SK-MEL-5 (cell line): ENCODE measurements around the gene TBX5. TPM values are rescaled to one million over a fixed set of nuclear protein-coding genes. Genes with fewer than 3 reads are reported as not detected.
"Not testable (repeated sequence)": the region's sequence is repeated elsewhere in the genome, so short reads cannot be mapped to it uniquely, and the experiment has no call there.

Experiments used
- DNase-seq: peaks from one replicate; pipeline ENCODE4 v3.0.0-alpha.2; 2016; ENCODE audit warnings: low read depth, low spot score
- in situ Hi-C: cut with HindIII; loops from 2 replicates; pipeline ENCODE4 v1.10.0; 2016; ENCODE audit warnings: low sequenced_read_pairs, high pct_unique_total_duplicates, low pct_unique_long_range_greater_than_20kb
- total RNA-seq: library from RNA; depleted of rRNA; stranded (reverse); fragments of >200 nt; shearing (Covaris generic); gene quantifications from 2 replicates; pipeline ENCODE4 v1.2.3, GENCODE V29; 2014

TBX5 gene
- total RNA-seq, 1 experiment from 2014 or later = not detected

DNA sequence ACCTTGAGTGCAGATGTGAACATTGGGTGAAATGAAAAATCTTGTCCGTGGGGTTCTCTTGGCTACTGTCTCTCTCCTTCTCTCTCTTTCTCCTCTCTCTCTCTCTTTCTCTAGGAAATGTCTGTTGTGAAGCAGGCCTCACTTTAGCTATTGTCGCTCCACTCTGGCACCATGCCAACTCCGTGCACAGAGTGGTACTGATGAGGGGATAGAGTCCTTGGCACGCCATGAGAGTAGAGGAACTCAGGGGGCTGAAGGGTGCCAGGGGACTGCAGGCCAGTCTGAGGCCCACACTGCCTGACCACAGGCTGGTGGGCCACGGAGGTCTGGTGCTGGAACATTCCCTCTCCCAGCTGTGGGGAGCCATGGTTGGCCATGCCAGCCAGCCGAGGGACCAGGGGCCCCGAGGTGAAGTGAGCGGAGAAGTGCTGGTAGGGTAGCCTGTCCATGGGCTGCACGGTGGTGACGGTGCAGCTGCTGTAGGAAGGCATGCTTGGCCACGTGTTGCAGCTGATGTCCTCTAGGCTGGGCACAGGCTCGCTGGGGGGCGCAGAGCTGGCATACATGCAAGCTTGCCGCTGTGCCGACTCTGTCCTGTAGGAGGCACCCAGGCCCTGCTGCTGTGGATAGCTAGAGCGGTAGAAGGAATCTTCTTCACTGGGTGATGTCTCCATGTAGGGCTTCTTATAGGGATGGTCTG lies 50.4 kb downstream of the TBX5 start:
- DNase-seq = peak; percentile 90
- in situ Hi-C loops = no loop called here

DNA sequence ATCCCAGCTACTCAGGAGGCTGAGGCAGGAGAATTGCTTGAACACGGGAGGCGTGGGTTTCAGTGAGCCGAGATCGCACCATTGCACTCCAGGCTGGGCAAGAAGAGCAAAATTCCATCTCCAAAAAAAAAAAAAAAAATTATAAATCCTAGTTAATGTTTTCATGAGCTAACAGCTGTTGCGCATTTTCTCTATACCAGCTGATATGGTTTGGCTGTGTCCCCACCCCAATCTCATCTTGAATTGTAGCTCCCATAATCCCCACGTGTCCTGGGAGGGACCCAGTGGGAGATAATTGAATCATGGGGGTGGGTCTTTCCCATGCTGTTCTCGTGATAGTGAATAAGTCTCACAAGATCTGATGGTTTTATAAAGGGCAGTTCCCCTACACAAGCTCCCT lies 56.7 kb downstream of the TBX5 start:
- in situ Hi-C loops, DNase-seq: not testable (repeated sequence)

DNA sequence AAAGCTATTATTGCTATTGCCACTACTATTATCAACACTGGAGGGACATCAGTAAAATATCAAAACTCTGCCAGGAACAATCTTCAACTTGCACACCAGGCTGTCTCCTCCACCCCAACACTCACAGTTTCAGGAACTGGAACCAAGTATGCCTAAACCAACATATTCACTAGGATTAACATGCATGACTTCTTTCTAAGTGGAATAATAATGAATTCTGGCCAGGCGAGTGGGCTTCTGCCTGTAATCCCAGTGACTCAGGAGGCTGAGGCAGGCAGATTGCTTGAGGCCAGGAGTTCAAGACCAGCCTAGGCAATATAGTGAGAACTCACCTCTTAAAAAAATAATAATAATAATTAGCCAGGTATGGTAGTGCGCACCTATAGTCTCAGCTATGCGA lies 58.1 kb downstream of the TBX5 start:
- in situ Hi-C loops = no loop called here

DNA sequence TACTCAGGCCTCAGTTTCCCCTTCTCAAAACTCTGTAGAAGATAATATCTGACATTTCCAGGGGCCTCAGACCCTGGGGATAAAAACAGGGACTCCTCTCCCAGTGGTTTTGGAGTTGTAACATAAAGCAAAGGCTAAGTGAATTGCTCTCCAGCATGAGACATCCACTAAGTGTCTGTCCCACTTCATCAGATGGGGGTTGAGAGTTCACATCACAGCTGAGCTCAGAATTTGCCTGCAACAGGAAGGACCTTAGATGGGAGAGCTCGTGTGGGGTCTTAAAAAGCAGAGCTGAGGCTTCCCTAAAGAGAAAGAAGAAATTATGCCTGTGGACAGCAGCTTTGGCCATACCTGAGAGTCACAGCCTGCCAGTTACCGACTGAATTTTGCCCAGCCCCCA lies 61.1 kb downstream of the TBX5 start:
- DNase-seq = no peak
- in situ Hi-C loops = no loop called here

More for the DNA sequence above, 58.1 kb downstream of the TBX5 start:
- DNase-seq = no peak

DNA sequence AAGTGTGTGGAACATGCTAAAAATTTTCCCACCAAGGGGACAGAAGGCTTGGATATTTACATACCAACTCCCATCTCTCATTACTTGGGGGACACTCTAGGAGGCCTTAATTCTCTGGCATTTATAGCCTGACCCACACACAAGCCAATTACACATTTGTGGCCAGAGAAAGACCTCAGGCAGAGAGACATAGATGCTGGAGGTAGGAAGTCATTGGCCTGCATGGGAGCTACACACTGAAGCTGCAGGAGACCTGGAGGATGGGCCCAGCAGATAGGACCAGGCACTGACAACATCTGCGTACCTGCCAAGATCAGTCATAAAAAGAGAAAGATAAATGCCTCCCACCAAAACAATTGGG lies 61.7 kb downstream of the TBX5 start:
- in situ Hi-C loops = no loop called here

DNA sequence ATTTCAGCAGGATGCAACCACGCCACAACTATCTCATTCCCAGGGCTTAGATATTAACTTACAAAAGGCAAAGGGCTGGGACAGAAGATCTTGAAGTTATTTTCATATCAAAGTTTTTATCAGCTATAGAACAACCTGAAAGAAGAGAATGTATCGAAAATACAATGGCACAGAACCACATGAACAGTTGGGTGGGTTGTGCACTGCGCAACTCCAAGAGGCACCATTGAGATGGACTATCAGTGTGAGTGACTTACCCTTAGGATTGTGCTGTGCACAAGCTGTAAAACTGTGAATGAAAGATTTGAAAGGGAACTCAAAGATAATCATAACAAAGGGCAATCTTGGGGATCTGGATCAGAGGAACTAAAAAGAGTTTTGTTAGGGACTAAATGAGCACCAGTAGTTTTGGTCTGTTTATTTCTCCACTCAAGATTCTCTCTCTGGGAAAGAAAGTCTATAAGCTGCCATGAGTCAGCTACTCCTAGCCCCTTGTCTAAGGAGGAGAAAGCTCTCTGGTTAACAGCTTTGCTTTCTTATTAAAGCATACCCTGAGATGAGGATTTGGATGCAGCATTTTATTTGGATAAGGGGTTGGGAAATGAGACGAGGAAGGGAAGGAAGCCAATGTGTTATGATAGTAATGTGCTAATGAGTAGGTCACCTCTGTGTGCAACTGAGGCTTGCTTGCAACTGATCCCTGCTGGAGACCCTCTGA lies 62.2 kb downstream of the TBX5 start:
- in situ Hi-C loops = no loop called here
- no peak for DNase-seq

More for the DNA sequence above, 61.7 kb downstream of the TBX5 start:
- no peak for DNase-seq

DNA sequence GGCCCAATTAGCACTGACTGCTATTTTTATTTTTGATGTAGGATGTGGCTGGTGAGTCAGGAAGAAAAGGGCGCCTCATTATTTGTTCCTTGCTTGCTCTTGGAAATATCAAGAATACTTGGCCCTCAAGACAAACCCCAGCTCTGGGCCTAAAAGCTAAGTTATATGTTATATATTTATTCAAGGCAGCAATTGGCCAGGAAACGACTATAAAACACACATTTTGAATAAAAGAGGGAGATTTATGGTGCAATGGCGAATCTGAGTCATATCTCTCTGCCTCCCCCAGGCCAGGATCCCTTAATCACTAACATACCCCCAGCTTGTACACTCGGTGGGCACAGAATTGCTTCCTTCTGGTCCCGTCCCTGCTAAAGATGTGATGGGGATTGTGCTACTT lies 63.3 kb downstream of the TBX5 start:
- no peak for DNase-seq
- in situ Hi-C loops = no loop called here

DNA sequence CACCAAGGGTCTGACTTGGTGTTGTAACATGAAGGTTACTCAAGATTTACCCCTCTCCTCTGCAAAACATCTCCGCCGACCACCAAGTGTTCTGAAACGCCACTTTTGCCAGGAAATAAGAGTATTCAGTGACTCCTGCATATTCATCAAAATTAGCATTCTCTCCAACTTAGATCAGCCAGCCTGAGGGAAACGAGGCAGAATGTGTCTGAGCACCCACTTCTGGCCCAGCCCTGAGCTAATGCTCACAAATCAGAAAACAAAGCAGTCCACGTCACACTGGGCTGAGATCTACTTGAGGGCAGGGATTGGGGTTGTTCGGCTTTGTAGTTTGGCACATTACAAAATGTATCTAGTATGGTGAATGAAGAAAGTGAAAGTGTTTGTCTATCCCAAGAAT lies 64.3 kb downstream of the TBX5 start:
- no peak for DNase-seq
- in situ Hi-C loops = no loop called here

DNA sequence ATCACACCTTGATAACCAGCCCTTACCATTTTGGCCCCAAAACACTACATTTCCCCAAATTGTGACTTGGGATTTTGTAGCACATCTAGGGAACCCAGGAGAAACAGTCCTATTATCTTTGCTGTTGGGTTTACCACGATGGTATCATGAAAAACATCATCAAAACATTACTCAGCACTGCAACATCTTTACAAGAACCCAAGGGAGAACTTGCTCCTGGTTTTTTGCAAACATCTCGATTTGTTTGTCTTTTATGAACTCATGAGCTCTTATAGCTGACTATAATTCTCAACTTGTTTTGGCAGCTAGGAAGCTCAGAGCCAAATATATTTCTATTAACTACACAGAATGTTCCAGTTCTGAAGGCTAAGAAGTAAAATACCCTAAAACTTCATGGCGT lies 65.7 kb downstream of the TBX5 start:
- in situ Hi-C loops = no loop called here

DNA sequence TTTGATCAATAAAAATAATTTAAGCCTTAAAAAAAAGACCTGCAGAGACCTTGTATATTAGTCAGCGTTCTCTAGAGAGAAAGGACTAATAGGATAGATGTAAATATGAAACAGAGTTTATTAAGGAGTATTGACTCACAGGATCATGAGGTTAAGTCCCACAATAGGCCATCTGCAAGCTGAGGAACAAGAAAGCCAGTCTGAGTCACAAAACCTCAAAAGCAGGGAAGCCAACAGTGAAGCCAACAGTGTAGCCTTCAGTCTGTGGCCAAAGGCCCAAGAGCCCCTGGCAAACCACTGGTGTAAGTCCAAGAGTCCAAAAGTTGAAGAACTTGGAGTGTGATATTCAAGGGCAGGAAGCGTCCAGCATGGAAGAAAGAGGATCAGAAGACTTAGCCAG lies 66.3 kb downstream of the TBX5 start:
- peak; percentile 8 for DNase-seq
- in situ Hi-C loops = no loop called here

More for the DNA sequence above, 65.7 kb downstream of the TBX5 start:
- no peak for DNase-seq

DNA sequence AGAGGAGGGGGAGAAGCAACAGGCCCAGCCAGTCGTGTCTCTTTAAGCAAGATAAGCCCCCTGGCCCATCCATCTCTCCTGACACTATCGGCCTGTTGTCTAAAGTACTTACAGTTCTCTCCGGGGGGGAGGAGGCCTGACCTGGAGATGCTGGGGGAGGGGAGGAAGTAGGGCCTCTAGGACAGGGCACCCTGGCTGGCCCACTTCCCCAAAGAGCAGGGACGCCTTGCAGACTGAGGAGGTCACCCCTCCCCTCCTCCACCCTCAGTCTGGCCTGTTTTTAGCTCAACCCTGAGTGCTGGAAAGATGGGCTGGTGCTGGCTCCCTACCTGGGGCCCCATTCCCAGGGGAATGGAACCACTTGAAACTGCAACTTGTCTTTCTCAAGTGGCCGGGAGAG lies 70.3 kb downstream of the TBX5 start:
- in situ Hi-C loops = no loop called here
- no peak for DNase-seq

DNA sequence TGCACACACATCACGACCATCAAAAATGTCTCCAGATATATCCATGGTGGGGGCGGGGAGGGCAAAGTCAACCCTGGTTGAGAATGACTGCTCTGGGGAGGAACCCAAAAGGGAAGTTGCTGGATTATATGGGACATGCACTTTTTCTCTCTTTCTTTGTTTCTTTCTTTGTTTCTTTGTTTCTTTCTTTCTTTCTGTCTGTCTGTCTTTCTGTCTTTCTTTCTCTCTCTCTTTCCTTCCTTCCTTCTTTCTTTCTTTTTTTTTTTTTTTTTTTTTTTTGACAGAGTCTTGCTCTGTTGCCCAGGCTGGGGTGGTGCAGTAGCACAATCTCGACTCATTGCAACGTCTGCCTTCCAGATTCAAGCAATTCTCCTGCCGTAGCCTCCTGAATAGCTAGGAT lies 71.5 kb downstream of the TBX5 start:
- in situ Hi-C loops = no loop called here
- DNase-seq = no peak

DNA sequence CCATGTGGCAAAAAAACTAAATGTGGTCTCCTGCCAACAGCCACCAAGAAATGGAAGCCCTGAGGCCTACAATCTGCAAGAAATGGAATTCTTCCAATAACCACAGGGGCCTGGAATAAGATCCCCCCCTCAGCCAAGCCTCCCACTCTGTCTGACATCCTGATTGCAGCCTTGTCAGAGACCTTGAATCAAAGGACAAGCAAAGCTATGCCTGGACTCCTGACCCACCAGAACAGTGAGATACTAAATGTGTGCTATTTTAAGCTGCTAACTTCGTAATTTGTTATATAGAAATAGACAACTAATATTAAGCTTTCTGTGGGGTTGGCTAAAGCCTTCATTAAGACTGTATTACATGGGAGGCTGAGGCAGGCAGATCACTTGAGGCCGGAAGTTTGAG lies 77.7 kb downstream of the TBX5 start:
- DNase-seq = no peak
- in situ Hi-C loops = no loop called here

DNA sequence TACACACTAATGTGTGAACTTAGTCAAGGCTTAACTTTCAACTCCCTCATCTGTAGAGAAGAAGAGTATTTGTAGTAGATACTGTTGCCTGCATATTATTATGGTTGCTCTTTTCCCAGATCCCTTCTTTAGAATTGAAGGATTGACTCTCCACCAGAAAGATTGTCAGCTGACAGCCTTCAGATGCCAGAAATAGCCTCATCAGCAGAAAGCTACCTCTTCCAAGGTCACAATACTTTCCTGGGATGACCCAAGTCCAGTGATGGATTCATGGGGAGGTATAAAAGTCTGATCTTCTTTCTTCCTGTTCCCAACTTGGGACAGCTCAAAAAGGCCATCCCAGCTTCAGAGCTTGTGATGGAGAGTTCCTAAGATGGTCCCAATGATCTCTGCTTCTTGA lies 78.2 kb downstream of the TBX5 start:
- DNase-seq = no peak
- in situ Hi-C loops = no loop called here

DNA sequence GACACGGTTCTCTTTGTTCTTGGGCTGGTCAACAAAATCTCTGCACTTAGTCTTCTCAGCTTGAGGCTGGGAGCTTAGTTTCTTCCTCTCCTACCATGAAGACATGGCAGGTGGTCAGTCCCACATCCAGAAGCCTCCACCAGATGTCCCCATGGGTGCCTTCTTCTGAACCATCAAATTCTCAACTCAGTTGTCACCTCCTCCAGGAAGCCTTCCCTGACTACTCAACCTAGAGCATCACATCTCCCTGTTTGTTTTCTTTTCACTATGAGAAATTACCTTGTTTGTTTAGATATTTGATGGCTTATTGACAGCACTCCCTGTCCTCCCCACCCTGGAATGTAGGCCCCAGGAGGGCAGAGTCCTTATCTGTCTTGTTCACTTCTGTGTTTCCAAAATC lies 84.4 kb downstream of the TBX5 start:
- peak; percentile 26 for DNase-seq
- in situ Hi-C loops = no loop called here

DNA sequence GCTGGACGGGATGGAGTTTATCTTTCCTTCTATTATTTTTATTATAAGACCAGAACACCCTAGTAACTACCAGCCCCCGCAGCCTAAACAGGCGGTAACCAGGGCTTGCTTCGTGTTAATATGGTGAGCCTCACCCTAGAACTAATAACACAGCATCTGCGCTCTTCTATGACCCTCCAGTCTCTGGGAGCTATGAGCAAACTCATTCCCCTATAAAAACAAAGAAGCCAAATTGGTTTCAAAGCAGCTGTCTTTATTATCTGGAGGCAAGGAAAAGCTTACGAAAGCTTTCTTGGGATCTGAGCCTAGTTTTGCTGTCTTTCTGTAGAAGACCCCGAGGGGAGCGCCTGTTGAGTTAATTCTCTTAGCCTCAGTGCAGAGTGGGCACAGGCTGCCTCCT lies 85.0 kb downstream of the TBX5 start:
- no peak for DNase-seq
- in situ Hi-C loops = no loop called here

DNA sequence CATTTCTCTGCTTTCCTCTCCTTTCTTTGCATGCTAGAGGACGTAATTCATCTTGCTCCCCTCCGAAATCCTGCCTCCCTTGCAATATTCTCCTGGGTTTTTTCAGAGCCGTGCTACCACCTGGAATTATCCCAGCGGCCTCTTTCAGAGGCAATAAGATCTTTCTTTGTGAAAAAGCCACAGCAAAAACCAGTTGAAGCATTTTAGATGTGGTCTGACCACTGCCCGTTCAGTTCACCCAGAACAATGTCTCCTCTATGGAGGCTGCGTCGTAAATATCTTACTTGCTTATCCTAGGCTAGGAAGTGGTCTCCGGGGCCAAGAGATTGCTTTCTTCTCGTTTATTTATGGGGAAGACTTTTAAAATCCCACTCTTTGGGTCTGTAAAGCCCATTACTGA lies 85.8 kb downstream of the TBX5 start:
- DNase-seq = peak; percentile 60

DNA sequence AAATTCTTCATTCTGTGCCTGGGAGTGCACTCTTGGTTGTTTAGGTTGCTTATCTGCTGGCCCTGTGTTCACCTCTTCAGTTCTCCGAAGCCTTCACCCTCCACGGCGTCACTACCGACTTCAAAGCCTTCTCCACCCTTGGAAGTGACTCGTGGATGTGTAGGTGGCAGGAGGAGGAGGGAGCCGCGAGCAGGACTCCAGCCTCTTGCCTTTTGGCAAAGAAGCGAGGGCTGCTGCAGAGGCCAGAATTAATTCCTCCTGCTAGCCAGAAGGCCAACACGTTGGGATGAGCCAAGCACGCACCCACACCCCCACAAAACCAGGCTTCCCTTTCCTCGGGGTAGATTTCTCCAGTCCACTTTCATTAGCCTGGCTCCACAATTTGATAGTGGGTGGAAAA lies 86.5 kb downstream of the TBX5 start:
- DNase-seq = no peak
- in situ Hi-C loops = no loop called here

More for the DNA sequence above, 85.8 kb downstream of the TBX5 start:
- in situ Hi-C loops = no loop called here

DNA sequence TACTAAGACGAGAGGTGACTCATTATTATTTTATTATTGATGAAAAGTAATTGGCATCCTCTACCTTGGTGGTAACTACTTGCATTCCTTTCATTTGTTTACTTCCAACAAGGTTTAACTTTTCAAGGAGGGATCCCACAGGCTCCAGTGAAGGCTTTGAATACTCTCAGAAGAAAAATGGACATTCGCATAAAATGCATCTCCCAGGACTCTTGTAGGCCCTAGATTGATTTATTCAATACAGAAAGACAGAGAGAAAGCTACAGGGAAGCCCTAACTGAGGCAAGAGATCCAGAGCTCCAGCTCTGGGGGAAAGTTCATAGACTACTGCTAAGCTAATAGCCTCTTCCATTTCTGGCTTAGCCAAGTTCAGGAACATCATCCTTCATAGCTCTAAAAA lies 87.0 kb downstream of the TBX5 start:
- no peak for DNase-seq
- in situ Hi-C loops = no loop called here
